Peyer's patch (tissue), 4 donors: ENCODE results near the gene TOGARAM2.

Experiments used
- POLR2A ChIP-seq, 2 donors: fragments of 450-650 bp; IDR thresholded peaks; one replicate each; pipeline ENCODE4 v1.5.1; 2017; ENCODE audit warnings: antibody characterized with exemption in 2 of 2, mild to moderate bottlenecking in 2 of 2, moderate library complexity in 2 of 2
- TF ChIP-seq, protein P1 (sequence below), 6 experiments: fragments of 450-650 bp in 4 of 6; fragments of 200-600 bp in 2 of 6; sonication (generic) in 1 of 6; IDR thresholded peaks; one replicate each; pipeline ENCODE4 v1.5.1; 2017 to 2019; ENCODE audit warnings: antibody characterized with exemption in 6 of 6, mild to moderate bottlenecking in 3 of 6, moderate library complexity in 1 of 6

- TF ChIP-seq, protein P1, sequence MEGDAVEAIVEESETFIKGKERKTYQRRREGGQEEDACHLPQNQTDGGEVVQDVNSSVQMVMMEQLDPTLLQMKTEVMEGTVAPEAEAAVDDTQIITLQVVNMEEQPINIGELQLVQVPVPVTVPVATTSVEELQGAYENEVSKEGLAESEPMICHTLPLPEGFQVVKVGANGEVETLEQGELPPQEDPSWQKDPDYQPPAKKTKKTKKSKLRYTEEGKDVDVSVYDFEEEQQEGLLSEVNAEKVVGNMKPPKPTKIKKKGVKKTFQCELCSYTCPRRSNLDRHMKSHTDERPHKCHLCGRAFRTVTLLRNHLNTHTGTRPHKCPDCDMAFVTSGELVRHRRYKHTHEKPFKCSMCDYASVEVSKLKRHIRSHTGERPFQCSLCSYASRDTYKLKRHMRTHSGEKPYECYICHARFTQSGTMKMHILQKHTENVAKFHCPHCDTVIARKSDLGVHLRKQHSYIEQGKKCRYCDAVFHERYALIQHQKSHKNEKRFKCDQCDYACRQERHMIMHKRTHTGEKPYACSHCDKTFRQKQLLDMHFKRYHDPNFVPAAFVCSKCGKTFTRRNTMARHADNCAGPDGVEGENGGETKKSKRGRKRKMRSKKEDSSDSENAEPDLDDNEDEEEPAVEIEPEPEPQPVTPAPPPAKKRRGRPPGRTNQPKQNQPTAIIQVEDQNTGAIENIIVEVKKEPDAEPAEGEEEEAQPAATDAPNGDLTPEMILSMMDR (IDR thresholded peaks at IDR 0.05) = no peak
- TF ChIP-seq POLR2A (IDR thresholded peaks at IDR 0.05) = no peak
These were observed 18.6 kb upstream of the TOGARAM2 start for GRCh38 chr2:28962505-28962904.
